Activated CD8-positive, alpha-beta T cell treated with anti-CD3 and anti-CD28 coated beads, Interleukin-2, amount 10 ng/mL, durations not matched to agents 7 days and 5 days (primary cell): ENCODE measurements around the gene COX14. TPM values are rescaled to one million over a fixed set of nuclear protein-coding genes. Genes with fewer than 3 reads are reported as not detected.

Source experiments
- ATAC-seq: fragments of 150-1000 bp; cut with Tn5 transposase; one replicate; pipeline ENCODE4 v1.10.0; 2021; ENCODE audit warnings: moderate library complexity
- CTCF ChIA-PET: fragments of 350-600 bp; sonication (Branson Sonifier 250); formaldehyde crosslinking; loops from one replicate; lab custom pipeline; 2021; ENCODE audit warnings: antibody characterized with exemption; lab: Charles Lee
- POLR2A ChIA-PET: fragments of 350-600 bp; sonication (Branson Sonifier 250); formaldehyde crosslinking; loops from one replicate; lab custom pipeline; 2021; ENCODE audit warnings: antibody characterized with exemption; lab: Charles Lee
- DNase-seq: peaks from one replicate; pipeline ENCODE4 v3.0.0-alpha.2; 2020
- H3K27ac Mint-ChIP-seq: one replicate; pipeline ENCODE4 v1.8.0; 2021; ENCODE audit warnings: mild to moderate bottlenecking, mixed read lengths
- H3K27me3 Mint-ChIP-seq: one replicate; pipeline ENCODE4 v1.8.0; 2021; ENCODE audit warnings: low read depth, mixed read lengths
- H3K36me3 Mint-ChIP-seq: one replicate; pipeline ENCODE4 v1.8.0; 2021; ENCODE audit warnings: low read depth, mixed read lengths
- H3K4me1 Mint-ChIP-seq: one replicate; pipeline ENCODE4 v1.8.0; 2021; ENCODE audit warnings: low read depth, mixed read lengths
- H3K4me3 Mint-ChIP-seq: one replicate; pipeline ENCODE4 v1.8.0; 2021; ENCODE audit warnings: mild to moderate bottlenecking, mixed read lengths
- H3K9me3 Mint-ChIP-seq: one replicate; pipeline ENCODE4 v1.8.0; 2022; ENCODE audit warnings: mixed read lengths; ENCODE audit not compliant: insufficient read depth
- total RNA-seq, 2 experiments: library from RNA; stranded (reverse); gene quantifications; one replicate each; pipeline ENCODE4 v1.2.3, GENCODE V29; 2021

The COX14 gene
- total RNA-seq, 2 experiments from 2014 or later, result 50.0 to 51.6 TPM

GRCh38 chr12:50085615-50086072 is 26.4 kb upstream of the COX14 start:
- Mint-ChIP-seq H3K27me3 (no peaks in the 10 kb centered on the region), H3K9me3 (no peaks in the 10 kb centered on the region), H3K27ac (peak overlapping the region; percentile 92), H3K4me1 (peaks cover 29% of the 10 kb centered on the region), H3K36me3 (peaks cover 33% of the 10 kb centered on the region), H3K4me3 (peak overlapping the region; percentile 90)
- ChIA-PET POLR2A (interaction anchor here (1.0 to 3.4 kb wide), 7 partner anchors 8 to 242 kb away, joined by 3 to 44 read pairs (median 6); partner anchors contain the start of genes BCDIN3D, CERS5 and COX14), CTCF (interaction anchor here (0.7 to 11.9 kb wide), 20 partner anchors 8 to 903 kb away, joined by 3 to 144 read pairs (median 4); partner anchors contain the start of genes COX14 and GPD1)
- DNase-seq, result no peak
- ATAC-seq, result no peak

- POLR2A ChIA-PET, result interaction anchor here (2.4 to 3.4 kb wide), 2 partner anchors 26 to 80 kb away, joined by 17 to 44 read pairs; partner anchors contain the start of genes CERS5 and COX14
- Mint-ChIP-seq H3K4me1 (peaks cover 29% of the 10 kb centered on the region), H3K9me3 (no peaks in the 10 kb centered on the region), H3K27me3 (no peaks in the 10 kb centered on the region), H3K27ac (peak overlapping the region; percentile 92), H3K36me3 (peaks cover 36% of the 10 kb centered on the region), H3K4me3 (peak overlapping the region; percentile 90)
- CTCF ChIA-PET, result interaction anchor here (0.9 to 11.9 kb wide), 7 partner anchors 13 to 90 kb away, joined by 3 to 144 read pairs (median 10); partner anchors contain the start of gene COX14
- DNase-seq (no peak), ATAC-seq (no peak)
Measured at GRCh38 chr12:50086148-50086547, 25.9 kb upstream of the COX14 start.

- H3K27me3 Mint-ChIP-seq, result no peaks in the 10 kb centered on the region
- H3K4me1 Mint-ChIP-seq, result peaks cover 32% of the 10 kb centered on the region
- POLR2A ChIA-PET, result interaction anchor here (0.8 kb wide), 1 partner anchor 21 kb away, joined by 3 read pairs; no protein-coding TSS in a partner anchor
Measured at GRCh38 chr12:50087151-50087550, 24.9 kb upstream of the COX14 start.

GRCh38 chr12:50087995-50088394 is 24.0 kb upstream of the COX14 start:
- Mint-ChIP-seq H3K27me3 (no peaks in the 10 kb centered on the region), H3K27ac (peak overlapping the region; percentile 17), H3K36me3 (peaks cover 43% of the 10 kb centered on the region), H3K4me3 (no peak overlapping the region), H3K9me3 (no peaks in the 10 kb centered on the region), H3K4me1 (peaks cover 32% of the 10 kb centered on the region)
- no peak for ATAC-seq
- no peak for DNase-seq
- ChIA-PET CTCF (interaction anchor here (0.6 to 11.9 kb wide), 15 partner anchors 16 to 227 kb away, joined by 3 to 144 read pairs (median 6); partner anchors contain the start of genes CERS5, COX14, GPD1 and RACGAP1), POLR2A (interaction anchor here (0.6 to 0.8 kb wide), 2 partner anchors 22 to 35 kb away, joined by 3 to 4 read pairs; no protein-coding TSS in a partner anchor)

More at GRCh38 chr12:50087151-50087550, 24.9 kb upstream of the COX14 start:
- H3K9me3 Mint-ChIP-seq, result no peaks in the 10 kb centered on the region
- CTCF ChIA-PET, result interaction anchor here (0.9 to 11.9 kb wide), 12 partner anchors 25 to 227 kb away, joined by 3 to 144 read pairs (median 6); partner anchors contain the start of genes CERS5, COX14 and RACGAP1
- H3K4me3 Mint-ChIP-seq, result no peak overlapping the region
- H3K36me3 Mint-ChIP-seq, result peaks cover 43% of the 10 kb centered on the region
- DNase-seq (no peak), ATAC-seq (no peak)
- H3K27ac Mint-ChIP-seq, result no peak overlapping the region

DNA sequence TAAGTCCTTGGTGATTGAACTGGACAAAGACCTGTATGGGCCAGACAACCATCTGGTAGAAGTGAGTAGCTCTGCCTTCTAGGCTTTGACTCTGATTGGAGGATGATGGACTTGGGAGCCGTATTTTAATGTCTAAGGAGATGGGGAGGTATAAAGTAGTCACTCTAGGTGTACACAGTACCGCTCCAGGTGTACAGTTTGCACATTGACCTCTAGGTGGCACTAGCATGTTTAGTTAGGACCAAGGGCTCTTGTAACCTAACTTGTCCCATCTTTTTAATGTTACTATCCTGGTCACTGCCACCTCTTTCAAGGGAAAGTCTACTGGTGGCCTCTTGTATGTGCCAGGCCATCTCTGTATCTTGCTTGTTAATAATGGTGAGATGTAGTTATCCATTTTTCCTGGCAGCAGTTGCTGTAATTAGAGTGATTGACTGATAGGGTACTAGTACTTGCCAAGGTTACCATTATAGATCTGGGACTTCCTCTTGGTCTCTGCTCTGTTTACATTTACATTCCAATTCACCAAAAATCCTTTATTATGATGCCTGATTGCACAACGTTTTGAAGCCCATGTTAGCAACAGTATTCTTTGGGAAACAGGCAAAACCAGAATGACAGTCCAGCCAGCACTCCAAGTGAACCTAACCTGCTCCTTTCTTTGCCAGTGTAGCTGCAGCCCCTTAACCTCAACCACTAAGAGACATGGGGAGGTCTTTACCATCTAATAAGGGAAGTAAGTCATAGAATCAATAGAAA is 23.3 kb upstream of the COX14 start:
- Mint-ChIP-seq H3K9me3 (no peaks in the 10 kb centered on the region), H3K4me3 (no peak overlapping the region), H3K27me3 (no peaks in the 10 kb centered on the region), H3K4me1 (peaks cover 27% of the 10 kb centered on the region), H3K36me3 (peaks cover 45% of the 10 kb centered on the region), H3K27ac (no peak overlapping the region)
- DNase-seq, result peak; percentile 78
- peak; percentile 43 for ATAC-seq
- POLR2A ChIA-PET, result interaction anchor here (0.6 kb wide), 1 partner anchor 34 kb away, joined by 4 read pairs; no protein-coding TSS in a partner anchor
- CTCF ChIA-PET, result interaction anchor here (0.6 to 11.9 kb wide), 19 partner anchors 15 to 311 kb away, joined by 3 to 144 read pairs (median 5); partner anchors contain the start of genes CERS5, COX14, GPD1 and RACGAP1

DNA sequence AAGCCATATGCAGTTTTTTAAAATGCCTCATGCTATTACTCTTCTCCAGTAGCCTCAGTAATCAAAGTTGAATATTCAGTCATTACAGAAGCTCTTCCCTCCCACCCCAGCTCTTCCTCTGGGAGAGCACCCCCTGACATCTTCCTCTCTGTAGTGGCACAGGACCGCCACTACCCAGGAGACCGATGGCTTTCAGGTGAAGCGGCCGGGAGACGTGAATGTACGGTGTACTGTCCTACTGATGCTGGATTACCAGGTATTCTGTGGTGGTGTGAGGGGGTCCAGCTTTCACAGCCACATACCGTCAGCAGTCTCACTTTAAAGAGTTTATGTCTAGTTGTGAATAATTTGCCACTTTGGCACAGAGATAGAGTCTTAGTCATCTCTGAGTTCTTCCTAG is 22.3 kb upstream of the COX14 start:
- CTCF ChIA-PET, result interaction anchor here (0.7 to 11.9 kb wide), 14 partner anchors 9 to 312 kb away, joined by 3 to 144 read pairs (median 4); partner anchors contain the start of genes COX14 and GPD1
- POLR2A ChIA-PET, result interaction anchor here (1.4 kb wide), 1 partner anchor 22 kb away, joined by 6 read pairs; the partner anchor contains the start of gene COX14
- no peak for ATAC-seq

DNA sequence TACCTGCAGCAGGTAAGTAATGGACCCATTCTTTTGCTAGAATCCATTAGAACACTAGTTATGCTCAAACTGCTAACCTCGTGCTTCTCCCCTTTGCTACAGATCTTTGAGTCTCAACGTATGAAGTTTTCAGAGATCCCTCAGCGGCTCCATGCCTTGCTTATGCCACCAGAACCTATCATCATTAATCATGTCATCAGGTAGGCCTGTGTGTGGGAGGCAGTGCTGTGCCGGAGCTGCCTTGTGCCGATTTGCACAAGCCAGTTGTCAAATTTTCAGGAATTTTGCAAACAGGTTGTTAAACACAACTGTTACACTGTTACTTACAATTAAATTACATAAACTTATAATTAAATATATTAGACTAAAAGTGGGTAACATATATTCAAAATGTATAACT is 21.6 kb upstream of the COX14 start:
- no peaks in the 10 kb centered on the region for H3K27me3 Mint-ChIP-seq
- POLR2A ChIA-PET, result interaction anchor here (1.4 kb wide), 1 partner anchor 21 kb away, joined by 6 read pairs; the partner anchor contains the start of gene COX14
- H3K36me3 Mint-ChIP-seq, result peaks cover 57% of the 10 kb centered on the region
- no peak overlapping the region for H3K4me3 Mint-ChIP-seq
- DNase-seq (no peak), ATAC-seq (no peak)
- peaks cover 24% of the 10 kb centered on the region for H3K4me1 Mint-ChIP-seq
- CTCF ChIA-PET, result interaction anchor here (1.1 to 11.9 kb wide), 8 partner anchors 22 to 123 kb away, joined by 3 to 144 read pairs (median 5); partner anchors contain the start of gene COX14
- no peak overlapping the region for H3K27ac Mint-ChIP-seq
- H3K9me3 Mint-ChIP-seq, result no peaks in the 10 kb centered on the region

More for the DNA sequence above, 22.3 kb upstream of the COX14 start:
- Mint-ChIP-seq H3K4me1 (peaks cover 24% of the 10 kb centered on the region), H3K9me3 (no peaks in the 10 kb centered on the region), H3K4me3 (no peak overlapping the region), H3K27me3 (no peaks in the 10 kb centered on the region), H3K27ac (no peak overlapping the region), H3K36me3 (peaks cover 51% of the 10 kb centered on the region)
- no peak for DNase-seq

GRCh38 chr12:50097952-50098351 is 14.1 kb upstream of the COX14 start:
- Mint-ChIP-seq H3K9me3 (no peaks in the 10 kb centered on the region), H3K27ac (no peak overlapping the region), H3K4me3 (no peak overlapping the region), H3K36me3 (peaks cover 66% of the 10 kb centered on the region), H3K4me1 (no peaks in the 10 kb centered on the region), H3K27me3 (no peaks in the 10 kb centered on the region)
- DNase-seq, result no peak
- ChIA-PET POLR2A (interaction anchor here (0.9 to 1.1 kb wide), 2 partner anchors 13 to 14 kb away, joined by 3 read pairs; partner anchors contain the start of genes COX14 and SMARCD1), CTCF (interaction anchor here (1.2 to 2.1 kb wide), 2 partner anchors 8 to 14 kb away, joined by 3 to 14 read pairs; partner anchors contain the start of gene COX14)
- no peak for ATAC-seq

- Mint-ChIP-seq H3K9me3 (no peaks in the 10 kb centered on the region), H3K4me1 (no peaks in the 10 kb centered on the region), H3K36me3 (peaks cover 60% of the 10 kb centered on the region), H3K4me3 (no peak overlapping the region), H3K27me3 (no peaks in the 10 kb centered on the region), H3K27ac (no peak overlapping the region)
- ChIA-PET CTCF (interaction anchor here (1.0 to 1.2 kb wide), 3 partner anchors 10 to 15 kb away, joined by 3 to 5 read pairs (median 3); partner anchors contain the start of gene SMARCD1), POLR2A (no interaction called here)
- no peak for DNase-seq
- no peak for ATAC-seq
Measured at GRCh38 chr12:50099302-50100008, 12.6 kb upstream of the COX14 start.

DNA sequence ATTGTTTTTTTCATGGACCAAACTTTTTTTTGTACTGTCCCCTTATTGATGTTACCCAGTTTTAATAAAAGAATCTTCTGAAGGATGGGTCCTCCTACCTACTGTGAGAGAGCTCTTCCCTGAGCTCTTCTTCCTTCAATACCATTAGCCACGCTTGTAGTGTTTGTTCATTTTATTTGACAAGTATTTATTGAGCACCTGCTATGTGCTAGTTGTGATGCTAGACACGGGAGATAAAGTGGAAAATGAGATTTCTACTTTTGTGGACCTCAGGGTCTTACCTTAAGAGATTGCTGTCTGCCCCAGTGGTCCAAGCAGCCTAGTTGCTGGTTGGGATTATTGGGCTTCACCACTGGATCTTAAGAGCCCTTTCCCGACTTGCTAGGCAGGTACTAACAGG is 11.5 kb upstream of the COX14 start:
- Mint-ChIP-seq H3K4me1 (no peaks in the 10 kb centered on the region), H3K27me3 (no peaks in the 10 kb centered on the region), H3K27ac (no peak overlapping the region), H3K36me3 (peaks cover 50% of the 10 kb centered on the region), H3K9me3 (no peaks in the 10 kb centered on the region), H3K4me3 (no peak overlapping the region)
- ChIA-PET CTCF (interaction anchor here (0.7 to 4.5 kb wide), 2 partner anchors 11 to 30 kb away, joined by 3 to 42 read pairs; partner anchors contain the start of gene COX14), POLR2A (no interaction called here)
- ATAC-seq, result no peak
- DNase-seq, result no peak
